ENCODE results near the gene FAM107A.

FAM107A gene

DNA sequence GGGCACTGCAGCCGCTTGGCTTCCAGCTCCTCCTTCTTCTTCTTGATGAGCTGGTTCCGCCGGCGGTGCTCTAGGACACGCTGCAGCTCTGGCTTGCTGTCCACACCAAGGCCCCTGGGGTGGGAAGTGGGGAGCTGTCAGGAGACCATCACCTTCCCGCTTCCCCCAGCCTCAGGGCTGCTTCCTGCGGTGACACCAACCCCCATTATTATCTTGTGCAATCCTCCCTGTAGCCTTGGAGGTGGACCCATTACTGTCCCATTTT, 10.0 kb downstream of the FAM107A start:
- DNase-seq (ENCODE audit: low read depth): no peak

DNA sequence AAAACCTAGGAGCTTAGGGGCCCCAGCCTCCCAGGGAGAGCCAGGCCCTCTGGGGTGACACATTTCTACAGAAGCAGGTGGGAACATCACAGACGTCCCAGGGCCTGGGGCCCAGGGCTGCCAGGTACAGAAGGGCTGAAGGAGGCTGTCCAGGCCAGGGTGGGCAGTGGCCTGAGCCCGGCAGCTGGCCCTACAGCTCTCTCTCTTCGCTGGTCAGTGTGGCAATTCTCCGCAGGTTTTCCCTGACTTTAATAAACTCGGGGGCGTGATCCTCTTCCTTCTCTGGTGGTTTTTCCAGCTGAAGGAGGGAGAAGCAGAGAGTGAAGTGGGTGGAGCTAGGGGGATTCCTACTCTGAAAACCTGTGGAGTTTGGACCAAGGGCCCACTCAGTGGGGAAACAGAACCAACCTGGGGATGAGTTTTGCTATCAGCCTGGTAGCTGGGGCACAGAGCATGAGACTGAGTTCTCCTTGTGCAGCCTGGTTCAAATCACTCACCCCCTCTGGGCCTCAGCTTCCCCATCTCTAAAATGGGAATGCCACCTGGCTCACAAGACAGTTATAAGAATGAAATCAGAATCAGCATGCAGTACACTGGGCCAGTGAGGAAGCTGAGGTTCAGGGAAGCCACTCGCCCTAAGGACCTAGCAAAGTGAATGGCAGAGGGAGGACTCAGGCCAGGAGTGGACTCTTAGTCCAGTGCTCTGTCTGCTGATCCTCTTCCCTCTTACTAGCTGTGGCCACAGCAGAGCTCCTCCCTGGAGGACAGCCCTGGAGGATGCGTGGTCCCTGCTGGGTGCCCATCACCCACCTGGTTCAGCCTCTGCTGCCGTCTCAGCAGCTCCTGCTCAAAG, 10.6 kb downstream of the FAM107A start:
- DNase-seq (ENCODE audit: low read depth): no peak

DNA sequence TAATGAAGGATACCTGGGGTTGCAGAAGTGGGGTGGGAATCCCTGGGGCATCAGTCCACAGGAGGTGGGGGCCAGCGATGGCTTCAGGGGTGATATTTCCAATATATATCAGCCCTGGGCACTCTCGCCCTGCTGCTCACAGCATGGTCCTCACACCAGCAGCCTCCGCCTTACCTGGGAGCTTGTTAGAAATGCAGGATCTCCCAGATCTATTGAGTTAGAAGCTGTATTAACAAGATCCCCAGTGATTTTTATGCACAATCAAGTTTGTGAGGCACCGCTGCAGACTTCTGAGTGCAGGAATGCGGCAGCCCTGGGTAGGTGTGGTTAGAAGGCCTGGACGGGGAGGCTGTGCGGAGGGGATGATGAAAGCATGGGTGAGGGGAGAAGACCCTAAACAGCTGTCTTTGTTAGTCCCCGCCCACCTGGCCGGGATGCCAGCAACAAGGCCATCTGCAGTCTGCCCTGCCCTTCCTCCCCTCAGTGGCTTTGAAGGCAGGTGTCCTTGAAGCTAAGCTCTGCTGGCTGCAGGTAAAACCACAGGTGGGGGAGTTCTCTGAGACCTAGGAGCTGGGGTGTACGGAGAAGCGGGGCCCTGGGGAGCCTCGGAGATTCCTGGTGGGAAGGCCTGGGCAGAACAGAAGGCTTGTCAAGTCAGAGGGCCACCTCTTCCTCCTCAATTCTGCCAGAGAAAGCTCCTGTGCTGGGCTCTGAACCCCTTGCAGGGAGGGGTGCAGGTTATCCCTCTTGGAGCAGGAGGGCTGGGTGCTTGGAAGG, 11.4 kb downstream of the FAM107A start:
- DNase-seq (ENCODE audit: low read depth): no peak

- no peak for DNase-seq (ENCODE audit: low read depth)
These were observed 12.6 kb downstream of the FAM107A start for GRCh38 chr3:58564456-58565160.

DNA sequence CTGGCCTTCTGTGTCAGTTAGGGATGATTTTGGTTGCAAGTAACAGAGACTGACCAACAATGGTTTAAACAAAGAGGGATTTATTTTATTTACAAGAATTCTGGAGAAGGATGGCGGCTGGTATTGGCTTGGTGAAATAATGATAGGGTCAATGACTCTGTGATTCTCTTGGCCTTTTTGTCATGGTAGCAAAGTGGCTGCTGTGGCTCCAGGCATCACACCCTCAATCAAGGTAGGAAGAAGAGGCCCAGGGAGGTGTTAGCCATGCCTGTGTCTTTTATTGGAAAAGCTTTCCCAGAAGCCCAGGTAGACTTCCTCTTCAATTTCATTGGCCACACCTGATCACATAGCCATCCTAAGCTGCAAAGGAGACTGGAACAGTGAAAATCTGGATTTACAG, 13.1 kb downstream of the FAM107A start:
- no peak for DNase-seq (ENCODE audit: low read depth)

DNA sequence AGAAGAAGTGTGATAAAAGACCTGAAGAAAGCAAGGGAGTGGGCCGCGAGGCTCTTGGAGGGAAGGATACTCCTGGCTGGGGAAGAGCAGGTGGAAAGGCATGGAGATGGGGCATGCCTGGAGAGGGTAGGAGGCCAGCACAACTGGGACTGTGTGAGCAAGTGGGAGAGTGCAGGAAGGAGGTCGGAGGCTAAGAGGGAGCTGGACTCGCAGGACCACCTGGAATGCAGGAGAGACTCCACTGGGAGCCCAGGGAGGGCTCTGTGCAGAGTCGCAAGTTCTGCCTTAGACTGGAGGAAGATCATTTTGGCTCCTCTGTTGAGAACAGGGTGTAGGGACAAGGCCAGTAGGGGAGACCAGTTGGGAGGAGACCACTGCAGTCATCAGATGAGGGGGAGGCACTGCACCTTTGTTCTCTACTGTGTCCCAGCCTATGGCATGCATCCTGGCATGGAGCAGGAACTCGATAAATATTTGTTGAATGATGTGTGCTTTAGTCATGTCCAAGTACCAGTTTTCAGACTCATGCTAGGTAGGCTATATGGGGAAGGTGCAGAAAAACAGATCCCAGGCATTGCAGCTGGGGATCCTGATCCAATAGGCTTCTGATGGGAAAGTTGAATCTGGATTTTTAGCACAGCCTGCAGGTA, 13.7 kb downstream of the FAM107A start:
- DNase-seq (ENCODE audit: low read depth): no peak

GRCh38 chr3:58562498-58562897, 14.7 kb downstream of the FAM107A start:
- DNase-seq (ENCODE audit: low read depth): no peak

DNA sequence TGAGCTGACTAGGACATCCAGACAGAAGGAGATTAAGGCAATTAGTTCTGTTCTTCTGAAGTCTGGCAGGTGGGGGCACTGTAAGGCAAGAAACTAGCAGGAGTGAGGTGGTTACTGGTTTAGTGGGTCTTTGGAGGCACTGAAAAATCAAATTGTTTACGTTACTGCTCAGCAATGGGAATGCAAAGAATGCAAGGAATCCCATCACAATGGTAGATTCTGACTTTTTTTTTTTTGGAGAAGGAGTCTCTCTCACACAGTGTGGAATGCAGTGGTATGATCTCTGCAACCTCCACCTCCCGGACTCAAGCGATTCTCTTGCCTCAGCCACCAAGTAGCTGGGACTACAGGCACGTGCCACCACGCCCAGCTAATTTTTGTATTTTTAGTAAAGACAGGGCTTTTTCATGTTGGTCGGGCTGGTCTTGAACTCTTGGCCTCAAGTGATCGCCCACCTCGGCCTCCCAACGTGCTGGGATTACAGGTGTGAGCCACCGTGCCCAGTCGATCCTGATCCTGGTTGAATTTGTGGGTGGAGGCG, 16.4 kb downstream of the FAM107A start:
- no peak for DNase-seq (ENCODE audit: low read depth)

DNA sequence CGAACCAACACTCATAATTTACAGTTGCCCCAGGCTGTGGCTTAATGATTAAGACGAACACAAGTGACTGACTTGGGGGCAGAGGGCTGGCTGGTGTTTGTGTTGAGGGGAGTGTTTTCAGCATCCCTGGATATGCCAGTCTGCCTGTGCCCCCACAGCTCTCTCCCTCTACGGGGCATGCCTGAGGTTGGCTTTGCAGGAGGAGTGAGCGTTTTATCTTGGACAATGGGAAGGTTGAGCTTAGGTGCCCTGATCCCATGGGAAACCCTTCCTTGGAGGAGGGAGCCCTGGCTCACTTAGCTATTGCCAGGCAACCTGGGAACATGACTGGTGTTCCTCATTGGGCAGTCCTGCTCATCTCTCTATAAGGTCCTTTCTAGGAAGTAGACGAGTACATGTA, 17.6 kb downstream of the FAM107A start:
- no peak for DNase-seq (ENCODE audit: low read depth)

- no peak for DNase-seq (ENCODE audit: low read depth)
These were observed 19.7 kb downstream of the FAM107A start for GRCh38 chr3:58557491-58557890.

DNA sequence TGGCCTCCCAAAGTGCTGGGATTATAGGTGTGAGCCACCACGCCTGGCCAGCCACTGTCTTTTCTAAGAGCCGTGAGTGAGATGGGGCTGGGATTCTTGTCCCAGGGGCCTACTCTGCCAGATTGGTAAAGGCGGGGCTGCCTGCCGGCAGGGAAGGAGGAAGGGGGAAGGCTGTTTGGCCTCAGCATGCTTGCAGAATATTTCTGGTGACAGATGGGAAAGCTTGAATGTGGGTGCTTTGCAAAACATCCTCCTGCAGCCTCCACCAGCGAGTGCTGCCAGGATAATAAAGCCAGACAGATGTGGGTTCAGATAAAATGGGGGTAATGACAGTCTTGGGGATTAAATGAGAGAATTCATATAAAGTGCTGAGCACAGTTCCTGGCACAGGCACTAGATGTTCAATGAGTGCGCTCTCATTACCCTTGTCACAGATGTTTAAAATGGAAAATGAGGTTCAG, 20.4 kb downstream of the FAM107A start:
- DNase-seq (ENCODE audit: low read depth): no peak

DNA sequence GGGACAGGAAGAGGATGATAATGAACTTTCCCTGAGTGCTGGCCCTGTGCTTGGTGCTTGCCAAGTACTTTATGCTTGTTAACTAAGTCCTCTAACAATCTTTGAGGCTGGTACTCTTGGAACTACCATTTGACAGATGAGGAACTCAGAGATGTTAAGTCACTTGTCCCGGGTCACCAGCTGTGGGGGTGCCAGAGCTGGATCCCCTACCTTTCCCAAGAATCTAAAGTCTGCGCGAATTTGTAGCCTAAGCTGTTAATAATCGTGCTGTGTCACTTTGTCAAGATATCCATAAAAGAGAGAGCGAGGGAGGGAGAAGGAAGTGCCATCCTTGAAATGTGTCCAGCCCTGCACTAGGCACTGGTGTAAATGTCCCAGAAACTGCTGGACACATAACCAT, 21.2 kb downstream of the FAM107A start:
- DNase-seq (ENCODE audit: low read depth): no peak

- no peak for DNase-seq (ENCODE audit: low read depth)
These were observed 22.0 kb downstream of the FAM107A start for GRCh38 chr3:58555203-58555602.

DNA sequence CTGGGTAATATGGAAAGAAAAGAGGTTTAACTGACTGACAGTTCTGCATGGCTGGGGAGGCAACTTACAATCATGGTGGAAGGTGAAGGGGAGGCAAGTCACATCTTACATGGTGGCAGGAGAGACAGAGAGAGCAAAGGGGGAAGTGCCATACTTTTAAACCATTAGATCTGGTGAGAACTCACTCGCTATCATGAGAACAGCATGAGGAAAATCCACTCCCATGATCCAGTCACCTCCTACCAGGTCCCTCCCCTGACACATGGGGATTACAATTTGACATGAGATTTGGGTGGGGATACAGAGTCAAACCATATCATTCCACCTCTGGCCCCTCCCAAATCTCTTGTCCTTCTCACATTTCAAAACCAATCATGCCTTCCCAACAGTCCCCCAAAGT, 24.2 kb downstream of the FAM107A start:
- no peak for DNase-seq (ENCODE audit: low read depth)

DNA sequence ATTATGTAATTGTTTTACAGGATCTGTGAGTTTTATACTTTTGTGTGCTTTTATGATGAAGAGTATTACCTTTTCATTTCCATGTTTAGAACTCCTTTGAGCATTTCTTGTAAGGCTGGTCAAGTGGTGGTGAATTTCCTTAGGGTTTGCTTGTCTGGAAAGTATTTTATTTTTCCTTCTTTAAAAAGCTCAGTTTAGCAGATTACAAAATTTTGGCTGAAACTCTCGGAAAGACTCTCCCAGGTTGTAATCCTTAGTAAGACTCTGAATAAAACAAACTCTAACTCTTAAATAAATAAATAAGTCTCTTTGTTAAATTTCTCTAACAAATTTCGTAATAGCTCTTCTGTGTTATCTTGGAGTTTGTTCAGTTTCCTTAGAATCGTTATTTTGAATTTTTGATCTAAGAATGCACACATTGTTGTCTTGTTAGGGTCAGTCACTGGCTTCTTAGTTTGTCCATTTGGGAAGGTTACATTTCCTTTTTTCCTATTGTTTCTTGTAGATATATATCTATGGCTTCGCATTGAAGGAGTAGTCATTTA, 25.5 kb downstream of the FAM107A start:
- DNase-seq (ENCODE audit: low read depth): no peak

DNA sequence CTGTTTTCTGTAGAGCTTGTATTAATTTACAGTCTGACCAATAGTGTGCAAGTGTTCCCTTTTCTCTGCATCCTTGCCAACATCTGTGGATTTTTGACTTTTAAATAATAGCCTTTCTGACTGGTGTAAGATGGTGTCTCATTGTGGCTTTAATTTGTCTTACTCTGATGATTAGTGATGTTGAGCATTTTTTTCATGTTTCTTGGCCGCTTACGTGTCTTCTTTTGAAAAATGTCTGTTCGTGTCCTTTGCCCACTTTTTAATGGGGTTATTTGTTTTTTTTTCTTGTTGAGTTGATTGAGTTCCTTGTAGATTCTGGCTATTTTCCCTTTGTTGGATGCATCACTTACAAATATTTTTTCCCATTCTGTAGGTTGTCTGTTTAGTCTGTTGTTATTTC, 32.6 kb downstream of the FAM107A start:
- DNase-seq (ENCODE audit: low read depth): no peak

- DNase-seq (ENCODE audit: low read depth): no peak
These were observed 36.9 kb downstream of the FAM107A start for GRCh38 chr3:58540176-58540858.

DNA sequence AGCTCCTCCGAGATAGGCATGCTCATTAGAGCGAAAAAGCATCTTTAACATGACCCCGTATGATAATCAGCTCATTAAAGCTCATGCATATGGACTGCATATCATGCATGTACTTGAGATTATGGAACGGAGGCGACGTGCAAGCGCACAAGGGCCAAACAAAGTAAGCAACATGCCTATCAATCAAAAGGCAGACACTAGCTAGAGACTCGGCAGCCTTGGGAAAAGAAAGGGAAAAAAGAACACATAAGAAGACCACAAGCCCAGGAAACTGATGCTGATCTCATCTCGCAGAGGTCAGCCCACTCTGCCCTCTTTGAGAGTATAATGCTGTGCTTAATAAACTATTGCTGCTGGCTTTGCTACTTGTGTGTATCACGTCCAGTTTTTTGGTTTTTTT, 37.6 kb downstream of the FAM107A start:
- no peak for DNase-seq (ENCODE audit: low read depth)

DNA sequence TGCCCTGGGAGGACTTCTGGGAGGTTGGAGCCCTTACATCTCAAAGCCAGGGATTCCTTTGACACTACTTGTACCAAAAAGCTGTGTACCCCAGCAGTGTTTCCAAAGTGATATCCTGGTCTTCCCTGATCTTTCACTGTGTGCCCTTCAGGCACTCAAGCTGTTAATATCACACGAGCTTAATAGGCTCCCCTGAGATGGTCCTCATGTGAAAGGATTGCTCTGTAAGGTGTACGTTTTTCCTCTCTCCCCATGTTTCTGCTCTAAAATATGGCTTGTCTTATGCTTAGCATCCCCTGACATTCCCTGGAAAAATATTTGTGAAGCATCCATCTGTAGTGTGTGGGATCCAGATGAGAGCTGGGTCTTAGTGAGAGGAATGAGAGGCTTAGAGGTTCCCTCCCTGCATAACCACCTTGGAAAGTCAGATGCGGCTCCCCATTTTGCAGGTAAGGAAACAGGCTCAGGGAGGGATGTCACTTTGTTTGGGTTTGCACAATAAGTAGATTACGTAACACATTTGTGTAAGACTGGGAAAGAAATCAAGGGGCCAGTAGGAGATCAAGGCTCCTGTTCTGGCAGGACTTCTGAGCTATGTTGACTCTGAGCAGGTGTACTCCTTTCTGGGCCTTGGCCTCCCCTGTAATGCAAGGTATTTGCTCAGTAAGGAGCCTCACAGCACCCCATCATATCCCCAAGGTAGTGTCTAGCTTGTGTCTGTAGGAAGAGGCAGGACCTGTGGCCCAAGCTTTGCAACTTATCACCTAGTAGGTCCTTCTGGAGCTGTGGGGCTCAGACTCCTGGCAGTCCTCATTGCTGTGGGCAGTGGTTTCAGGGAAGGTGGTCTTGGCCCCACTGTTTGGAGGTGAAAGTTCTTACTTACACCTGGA, 39.5 kb downstream of the FAM107A start:
- no peak for DNase-seq (ENCODE audit: low read depth)
